ENCODE results near the gene GBX2. TPM values are rescaled to one million over a fixed set of nuclear protein-coding genes. Genes with fewer than 3 reads are reported as not detected.

GBX2 gene
- total RNA-seq, 1 experiment from 2014 or later: 0.31 TPM

- peaks cover 94% of the 10 kb centered on the region for H3K27me3 Mint-ChIP-seq (ENCODE audit: low read depth)
Measured at GRCh38 chr2:236169151-236169721, 1.1 kb upstream of the GBX2 start.

More at GRCh38 chr2:236169151-236169721, 1.1 kb upstream of the GBX2 start:
- H3K9me3 Mint-ChIP-seq: peaks cover under 1 to 14% of the 10 kb centered on the region in 2 experiments; a peak in 3 of 5 replicates
- no peak overlapping the region for H2BK120ac ChIP-seq (ENCODE audit: low read depth, low read length, poor library complexity, severe bottlenecking)
- H3K14ac ChIP-seq (ENCODE audit: insufficient read depth, low read length): no peak overlapping the region
- no peak overlapping the region for H3T11ph ChIP-seq (ENCODE audit: low read length)
- H3K23ac ChIP-seq (ENCODE audit: insufficient read length, low read depth, low read length): no peak overlapping the region
- DNase-seq: peak; percentile 65
- H3K27me3 ChIP-seq (ENCODE audit: insufficient read depth, low read length): peaks cover 87% of the 10 kb centered on the region
- H2AK5ac ChIP-seq (ENCODE audit: insufficient read length, low read length): no peak overlapping the region
- no peak overlapping the region for H3K4ac ChIP-seq (ENCODE audit: low read depth, low read length)
- peaks cover 33% of the 10 kb centered on the region for H3K23me2 ChIP-seq (ENCODE audit: insufficient read length, low read depth, low read length, poor library complexity, severe bottlenecking)
- H2BK15ac ChIP-seq (ENCODE audit: low read depth, low read length): no peak overlapping the region
- peaks cover 48 to 53% of the 10 kb centered on the region in 2 experiments for H3K4me1 Mint-ChIP-seq
- H4K91ac ChIP-seq (ENCODE audit: insufficient read length, low read depth, low read length): no peak overlapping the region
- TF ChIP-seq, protein P1, sequence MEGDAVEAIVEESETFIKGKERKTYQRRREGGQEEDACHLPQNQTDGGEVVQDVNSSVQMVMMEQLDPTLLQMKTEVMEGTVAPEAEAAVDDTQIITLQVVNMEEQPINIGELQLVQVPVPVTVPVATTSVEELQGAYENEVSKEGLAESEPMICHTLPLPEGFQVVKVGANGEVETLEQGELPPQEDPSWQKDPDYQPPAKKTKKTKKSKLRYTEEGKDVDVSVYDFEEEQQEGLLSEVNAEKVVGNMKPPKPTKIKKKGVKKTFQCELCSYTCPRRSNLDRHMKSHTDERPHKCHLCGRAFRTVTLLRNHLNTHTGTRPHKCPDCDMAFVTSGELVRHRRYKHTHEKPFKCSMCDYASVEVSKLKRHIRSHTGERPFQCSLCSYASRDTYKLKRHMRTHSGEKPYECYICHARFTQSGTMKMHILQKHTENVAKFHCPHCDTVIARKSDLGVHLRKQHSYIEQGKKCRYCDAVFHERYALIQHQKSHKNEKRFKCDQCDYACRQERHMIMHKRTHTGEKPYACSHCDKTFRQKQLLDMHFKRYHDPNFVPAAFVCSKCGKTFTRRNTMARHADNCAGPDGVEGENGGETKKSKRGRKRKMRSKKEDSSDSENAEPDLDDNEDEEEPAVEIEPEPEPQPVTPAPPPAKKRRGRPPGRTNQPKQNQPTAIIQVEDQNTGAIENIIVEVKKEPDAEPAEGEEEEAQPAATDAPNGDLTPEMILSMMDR (conservative IDR thresholded peaks at IDR 0.05): no peak
- H3K4me2 ChIP-seq (ENCODE audit: insufficient read depth, insufficient read length, low read length): peak overlapping the region; percentile 64
- no peak overlapping the region for H2BK20ac ChIP-seq (ENCODE audit: low read depth, low read length, poor library complexity, severe bottlenecking)
- no peaks in the 10 kb centered on the region for H3K9me3 ChIP-seq (ENCODE audit: control insufficient read depth, low read depth, low read length)
- H3K79me2 ChIP-seq (ENCODE audit: insufficient read depth, low read length): no peaks in the 10 kb centered on the region
- no CpG with 5 or more reads among the region's 36 CpGs for WGBS (ENCODE audit: extremely low coverage, insufficient read length, low lambda C conversion rate)
- H3K4me1 ChIP-seq (ENCODE audit: insufficient read depth, low read length): peaks cover 9% of the 10 kb centered on the region
- peak overlapping the region in 1 of 2 experiments; percentile 76; a peak in 3 of 5 replicates for H3K4me3 Mint-ChIP-seq
- no peak overlapping the region for H3K18ac ChIP-seq (ENCODE audit: insufficient read length, low read depth, low read length)
- no peak overlapping the region for H2BK12ac ChIP-seq (ENCODE audit: insufficient read length, low read depth, low read length)
- no peak overlapping the region for H3K27ac Mint-ChIP-seq
- H3K9ac ChIP-seq (ENCODE audit: extremely low read depth, insufficient read length, low read length): no peak overlapping the region
- peaks cover 0 to 2% (median 0%) of the 10 kb centered on the region in 3 experiments; a peak in 2 of 7 replicates for H3K36me3 Mint-ChIP-seq (ENCODE audit: insufficient read depth in 1 of 3, low read depth in 3 of 3)
- H4K8ac ChIP-seq (replicated peaks; ENCODE audit: insufficient read length, low read depth, low read length): no peak overlapping the region
- H4K20me1 ChIP-seq (ENCODE audit: control insufficient read depth, insufficient read depth, insufficient read length): no peaks in the 10 kb centered on the region
- H3K27ac ChIP-seq (ENCODE audit: insufficient read length, low read depth, low read length): no peak overlapping the region
- H4K5ac ChIP-seq (ENCODE audit: insufficient read length, low read depth, low read length): no peak overlapping the region
- no peaks in the 10 kb centered on the region for H3K79me1 ChIP-seq (ENCODE audit: insufficient read depth, low read depth, low read length, poor library complexity, severe bottlenecking)
- no peak overlapping the region for H2BK5ac ChIP-seq (ENCODE audit: insufficient read length, low read length)
- H2AFZ ChIP-seq (ENCODE audit: low read length): no peak overlapping the region
- H3K56ac ChIP-seq (ENCODE audit: insufficient read length, low read depth, low read length): no peak overlapping the region
